Activated CD4-positive, alpha-beta T cell treated with anti-CD3 and anti-CD28 coated beads, Interleukin-2, amount 50 U/mL, for 1 hour (primary cell): ENCODE measurements around the gene NAA16.

Experiments
- DNase-seq: peaks from one replicate; pipeline ENCODE4 v3.0.0-alpha.2; 2020

NAA16 gene

DNA sequence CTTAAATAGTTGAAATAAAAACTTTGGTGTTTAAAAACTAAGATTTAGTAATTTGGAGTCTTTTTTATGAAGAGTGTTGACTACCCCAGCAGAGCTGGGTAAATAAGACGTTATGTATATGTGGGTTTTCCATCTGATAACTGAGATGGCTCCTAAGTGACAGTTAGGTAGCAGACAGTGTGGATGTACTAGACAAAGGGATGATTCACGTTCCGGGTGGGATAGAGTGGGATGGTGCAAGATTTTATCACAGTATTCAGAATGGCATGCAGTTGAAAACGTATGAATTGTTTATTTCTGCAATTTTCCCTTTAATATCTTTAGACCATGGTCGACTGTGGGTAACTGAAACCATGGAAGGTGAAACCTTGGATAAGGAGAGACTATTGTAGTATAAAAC, 50.4 kb downstream of the NAA16 start:
- no peak for DNase-seq

DNA sequence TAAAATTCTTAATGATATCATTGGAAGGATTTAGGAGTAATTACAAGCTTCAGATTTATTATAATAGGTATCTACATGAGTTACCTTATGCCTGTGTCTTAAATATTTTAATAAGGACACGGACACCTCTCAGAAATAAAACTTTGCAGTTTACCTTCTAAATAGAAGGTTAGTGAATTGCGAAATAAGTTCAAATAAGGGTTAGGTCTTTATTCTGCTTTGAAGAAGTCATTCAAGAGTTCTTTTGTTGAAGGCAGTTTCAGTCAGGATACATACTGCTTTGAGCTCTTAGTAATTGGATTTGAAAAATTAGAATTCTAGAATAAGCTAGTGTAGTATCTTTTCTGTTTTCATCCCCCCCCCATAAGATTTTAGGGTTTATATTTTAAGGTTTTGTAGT, 53.0 kb downstream of the NAA16 start:
- DNase-seq, result no peak

DNA sequence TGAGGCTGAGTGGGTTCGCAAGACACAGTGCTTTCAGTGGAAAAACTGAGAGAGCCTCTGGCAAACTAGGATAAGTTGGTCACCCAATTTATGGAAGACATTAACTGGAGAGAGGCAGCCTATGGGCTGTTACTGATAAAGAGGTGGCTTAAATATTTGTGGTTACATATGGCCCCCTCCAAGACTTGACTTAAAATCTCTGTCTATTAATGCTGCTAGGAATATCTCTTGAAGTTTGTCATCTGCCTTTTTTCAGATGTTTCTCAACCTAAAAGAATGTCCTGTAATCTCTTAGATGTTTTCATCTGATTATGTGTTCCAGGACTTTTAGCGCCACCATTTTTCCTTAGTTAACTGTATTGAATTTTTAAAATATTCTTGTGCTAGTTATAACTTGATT, 54.6 kb downstream of the NAA16 start:
- no peak for DNase-seq

DNA sequence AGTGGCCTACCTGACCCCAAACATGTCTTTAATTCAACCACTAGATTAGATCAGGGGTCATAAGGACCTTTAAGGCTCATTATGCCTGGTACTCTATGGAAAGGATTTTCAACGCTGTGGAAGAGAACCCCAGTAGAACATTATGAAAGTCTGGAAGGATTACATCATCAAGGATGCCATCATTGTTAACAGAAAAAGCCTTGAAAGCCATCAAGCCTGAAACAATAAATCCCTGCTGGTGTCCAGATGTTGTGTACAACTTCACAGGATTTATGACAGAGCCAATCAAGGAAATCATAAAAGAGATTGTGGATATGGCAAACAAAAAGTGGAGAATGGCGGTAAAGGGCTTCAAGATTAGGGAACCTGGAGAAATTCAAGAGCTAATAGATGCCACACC, 59.7 kb downstream of the NAA16 start:
- DNase-seq, result no peak

DNA sequence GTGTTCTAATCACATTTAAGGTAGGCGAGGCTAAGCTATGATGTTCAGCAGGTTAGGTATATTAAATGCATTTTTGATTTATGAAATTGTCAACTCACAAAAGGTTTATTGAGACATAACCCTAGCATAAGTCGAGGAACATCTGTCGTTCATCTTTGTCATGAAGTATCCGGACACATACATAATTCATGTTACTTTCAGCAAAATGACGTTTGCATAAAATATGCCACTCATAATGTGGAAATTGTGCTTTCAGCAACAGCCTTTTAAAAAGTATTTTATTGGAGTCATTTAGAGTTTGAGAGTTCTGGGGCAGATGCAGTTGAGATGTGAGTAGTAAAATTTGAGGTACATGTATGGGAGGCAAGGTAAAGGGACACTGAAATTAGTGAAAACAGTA, 66.4 kb downstream of the NAA16 start:
- DNase-seq, result no peak

- DNase-seq, result no peak
Observed at GRCh38 chr13:41382431-41382830, 71.4 kb downstream of the NAA16 start.

- DNase-seq, result no peak
Observed at GRCh38 chr13:41383386-41383785, 72.3 kb downstream of the NAA16 start.

GRCh38 chr13:41384749-41385503, 73.9 kb downstream of the NAA16 start:
- DNase-seq, result no peak

DNA sequence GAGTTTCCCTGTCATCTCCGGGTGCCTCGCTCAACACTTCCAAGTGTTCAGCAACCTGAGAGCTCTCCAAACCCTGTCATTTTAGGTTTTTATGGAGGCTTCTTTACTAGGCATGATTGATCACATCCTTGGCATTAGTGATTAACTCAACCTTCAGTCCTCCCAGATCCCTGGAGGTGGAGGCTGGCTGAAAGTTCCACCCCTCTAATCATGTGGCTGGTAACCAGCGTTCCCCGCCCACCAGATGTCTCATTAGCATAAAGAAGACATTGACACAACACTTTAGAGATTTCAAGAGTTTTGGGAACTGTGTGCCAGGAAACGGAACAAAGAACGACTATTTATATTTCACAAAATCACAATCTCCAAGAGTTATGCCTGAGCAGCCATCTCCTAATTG, 75.1 kb downstream of the NAA16 start:
- DNase-seq, result no peak

DNA sequence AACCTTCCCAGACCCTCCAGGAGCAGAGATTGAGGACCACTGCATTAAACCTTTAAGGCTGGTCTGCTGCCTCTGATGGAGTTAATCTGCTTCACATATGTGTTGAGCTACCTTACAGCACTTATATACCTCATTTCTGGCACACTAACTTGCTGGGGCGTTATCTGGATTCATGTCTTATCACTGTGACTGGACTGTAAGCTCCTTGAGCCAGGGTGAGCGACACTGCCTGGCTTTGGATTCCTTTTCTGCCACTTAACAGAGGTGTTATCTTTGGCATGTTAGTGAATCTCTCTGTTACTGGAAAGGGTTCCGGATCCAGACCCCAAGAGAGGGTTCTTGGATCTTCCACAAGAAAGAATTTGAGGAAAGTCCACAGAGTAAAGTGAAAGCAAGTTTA, 76.5 kb downstream of the NAA16 start:
- DNase-seq, result no peak

- DNase-seq, result no peak
Observed at GRCh38 chr13:41388143-41388881, 77.2 kb downstream of the NAA16 start.

DNA sequence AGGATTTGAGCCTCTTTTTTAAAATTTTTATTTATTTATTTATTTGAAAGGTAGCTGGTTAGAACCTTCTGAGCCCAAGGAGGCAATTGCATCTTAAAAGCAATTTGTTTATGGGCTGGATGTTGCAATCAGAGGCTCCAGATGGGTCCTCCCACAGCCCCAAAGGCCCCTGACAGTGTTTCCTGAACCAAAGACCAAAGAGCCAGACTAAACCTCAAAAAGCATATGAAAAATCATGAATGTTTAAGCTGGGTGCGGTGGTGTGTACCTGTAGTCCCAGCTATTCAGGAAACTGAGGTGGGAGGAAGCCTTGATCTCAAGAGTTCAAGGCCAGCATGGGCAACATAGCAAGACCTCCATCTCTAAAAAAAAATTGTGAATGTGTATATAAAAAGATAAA, 78.5 kb downstream of the NAA16 start:
- no peak for DNase-seq

- DNase-seq, result no peak
Observed at GRCh38 chr13:41394166-41394565, 83.1 kb downstream of the NAA16 start.

GRCh38 chr13:41398494-41399170, 87.6 kb downstream of the NAA16 start:
- no peak for DNase-seq

- no peak for DNase-seq
Observed at GRCh38 chr13:41401366-41401765, 90.3 kb downstream of the NAA16 start.

- DNase-seq, result no peak
Observed at GRCh38 chr13:41402691-41403511, 91.8 kb downstream of the NAA16 start.

DNA sequence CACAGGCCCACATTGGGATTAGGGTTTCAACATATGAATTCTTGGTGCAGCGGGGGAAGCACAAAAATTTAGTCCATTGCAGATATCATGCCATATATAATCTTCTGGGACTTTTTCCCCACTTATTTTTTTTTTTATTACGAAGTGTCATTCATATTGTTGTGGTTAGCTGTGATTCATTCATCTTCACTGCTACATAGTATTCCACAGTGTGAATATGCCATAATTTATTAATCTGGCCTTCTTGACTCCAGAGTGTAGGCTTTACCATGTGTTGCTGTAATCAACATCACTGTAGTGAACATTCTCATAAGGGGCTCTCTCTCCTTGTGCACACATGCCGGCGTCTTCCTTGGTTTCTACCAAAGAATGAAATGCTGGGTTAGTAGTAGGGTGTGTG, 92.9 kb downstream of the NAA16 start:
- DNase-seq, result no peak

DNA sequence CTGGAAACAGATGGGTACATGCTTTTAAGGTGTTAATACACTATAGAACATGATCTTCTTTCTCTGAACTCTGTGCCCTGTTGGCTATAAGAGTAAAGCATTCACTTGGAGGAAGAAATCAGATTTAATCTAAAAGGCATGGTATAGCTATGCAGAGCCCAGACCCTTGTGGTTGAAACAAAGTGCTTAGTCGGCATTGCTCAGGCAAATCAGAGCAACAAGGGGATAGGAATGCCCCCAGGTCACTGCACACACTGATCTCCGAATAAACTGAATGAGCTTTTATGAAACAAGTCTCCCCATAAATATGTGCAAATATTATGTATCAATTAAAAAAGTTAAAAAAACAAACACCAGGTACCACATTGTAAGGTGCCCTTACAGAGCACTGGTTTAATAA, 94.3 kb downstream of the NAA16 start:
- no peak for DNase-seq

- DNase-seq, result no peak
Observed at GRCh38 chr13:41407380-41407779, 96.3 kb downstream of the NAA16 start.

- DNase-seq, result no peak
Observed at GRCh38 chr13:41408121-41408520, 97.1 kb downstream of the NAA16 start.

DNA sequence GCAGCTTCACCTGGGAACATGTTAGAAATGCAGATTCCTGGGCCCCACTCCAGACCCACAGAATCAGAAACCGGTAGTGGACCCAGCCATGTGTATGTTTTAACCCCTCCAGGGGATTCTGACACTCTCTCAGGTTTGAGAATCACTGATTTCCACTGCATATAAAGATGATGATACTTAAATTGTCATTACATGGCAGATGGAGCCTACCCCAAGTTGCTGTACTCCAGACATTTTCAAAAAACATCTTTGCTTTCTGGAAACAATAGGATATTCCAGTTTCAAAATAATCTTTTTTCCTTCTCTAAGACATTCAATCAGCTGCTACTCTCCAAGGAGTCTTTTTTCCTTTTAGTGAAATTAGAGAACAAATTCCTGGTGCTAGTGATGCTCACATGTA, 97.7 kb downstream of the NAA16 start:
- no peak for DNase-seq

DNA sequence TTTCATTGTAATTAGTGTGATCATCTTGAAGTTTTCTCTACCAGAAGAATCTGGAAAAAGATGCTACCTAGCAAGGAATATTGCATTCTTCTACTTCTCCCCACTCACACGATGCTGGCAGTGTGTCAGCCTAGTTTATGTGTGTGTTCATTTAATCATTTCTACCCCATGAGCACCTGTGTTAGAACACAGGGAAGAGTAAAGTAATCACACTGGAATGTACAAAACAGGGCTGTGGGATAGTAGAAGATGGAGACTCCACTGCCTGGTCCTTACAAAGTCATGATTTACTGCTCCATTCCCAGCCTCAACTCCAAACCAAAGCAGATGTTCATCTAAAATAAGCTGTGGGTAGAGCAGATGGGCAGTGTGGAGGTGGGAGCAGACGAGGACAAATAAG, 98.5 kb downstream of the NAA16 start:
- no peak for DNase-seq

DNA sequence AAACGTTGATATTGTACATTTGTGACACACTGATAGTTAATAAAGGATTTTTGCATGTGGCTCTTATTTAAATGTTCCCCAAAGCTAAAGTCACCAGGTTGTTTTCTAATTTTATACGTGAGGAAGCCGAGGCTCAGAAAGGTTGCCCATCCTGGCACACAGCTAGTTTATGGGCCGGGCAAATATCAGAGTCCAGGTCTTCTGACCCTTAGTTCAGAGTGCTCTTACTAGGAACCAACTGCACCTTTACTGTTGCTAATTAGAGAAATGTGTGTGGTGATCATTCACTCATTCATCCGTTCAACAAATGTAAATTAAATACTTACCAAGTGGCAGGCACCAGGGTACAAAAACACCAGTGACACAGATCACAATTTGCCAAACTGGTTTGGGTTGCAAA, 100.0 kb downstream of the NAA16 start:
- no peak for DNase-seq
